ENCODE results near the gene ANGEL1. TPM values are rescaled to one million over a fixed set of nuclear protein-coding genes. Genes with fewer than 3 reads are reported as not detected.

Gene ANGEL1
- total RNA-seq, 1 experiment from 2014 or later = 31.7 TPM

- no peaks in the 10 kb centered on the region for H3K36me3 ChIP-seq (ENCODE audit: low read depth)
- no peaks in the 10 kb centered on the region for H3K9me2 ChIP-seq (ENCODE audit: insufficient read depth)
- H3K4me3 ChIP-seq = no peak overlapping the region
- peaks cover 96% of the 10 kb centered on the region for H3K27me3 ChIP-seq (ENCODE audit: insufficient read depth, low read depth)
- CTCF ChIA-PET = interaction anchor here (0.5 kb wide), 1 partner anchor 395 kb away, joined by 6 read pairs; no protein-coding TSS in a partner anchor
- BruUV-seq (replicated peaks) = no TSS peak
- H3K9me3 ChIP-seq (ENCODE audit: insufficient read depth, low read depth) = 0 out of 2 replicates have a peak, but pooled peaks cover 5% of the 10 kb centered on the region
- no peaks in the 10 kb centered on the region for H3F3A ChIP-seq (ENCODE audit: insufficient read depth, low read depth)
- H3K79me2 ChIP-seq (ENCODE audit: low read depth) = no peaks in the 10 kb centered on the region
- intact Hi-C loops (cut with micrococcal nuclease; ENCODE audit: unreplicated experiment) = no loop called here
- H3K4me2 ChIP-seq = peak overlapping the region; percentile 2; the same call in 1 of the 2 replicates
- no peak for DNase-seq
- H3K4me1 ChIP-seq (replicated peaks; ENCODE audit: insufficient read depth) = no peaks in the 10 kb centered on the region
- no peak overlapping the region for H2AFZ ChIP-seq
- no peak overlapping the region for H3K27ac ChIP-seq
- TF ChIP-seq EZH2 (IDR thresholded peaks at IDR 0.05; ENCODE audit: low read depth) = no peak
- no peak for TF ChIP-seq CTCF (conservative IDR thresholded peaks at IDR 0.05)
- POLR2A ChIA-PET (ENCODE audit: unreplicated experiment) = no interaction called here
- no peaks in the 10 kb centered on the region for H4K20me1 ChIP-seq (ENCODE audit: insufficient read depth)
These were observed 15.1 kb upstream of the ANGEL1 start for GRCh38 chr14:76827696-76828296.

DNA sequence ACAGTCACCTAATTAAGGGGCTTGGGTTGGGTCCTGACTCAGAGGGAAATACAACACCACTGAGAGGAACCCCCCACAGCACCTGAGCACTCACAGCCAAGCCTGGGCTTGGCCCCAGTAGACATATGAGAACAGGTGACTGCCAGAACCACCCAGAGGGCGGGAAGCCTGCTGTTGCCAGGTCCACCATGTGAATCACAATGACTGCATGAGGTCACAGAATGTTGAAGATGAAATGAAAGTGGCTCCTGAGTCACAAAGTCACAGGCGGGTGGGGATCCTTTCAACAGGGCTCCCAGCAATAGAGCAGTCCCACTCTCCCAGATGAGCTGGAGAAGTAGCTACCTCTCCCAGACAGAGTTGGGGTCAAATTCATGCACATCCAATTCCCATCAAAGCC lies 13.4 kb upstream of the ANGEL1 start, which contains the start of gene LRRC74A:
Gene LRRC74A, plus strand, starts transcription at position 287 of the 400 bp plus-strand sequence. CDS start 290 bp downstream, outside the sequence.
- TF ChIP-seq EZH2 (IDR thresholded peaks at IDR 0.05; ENCODE audit: low read depth) (no peak), CTCF (conservative IDR thresholded peaks at IDR 0.05) (no peak)
- Histone ChIP-seq H3K36me3 (ENCODE audit: low read depth) (no peaks in the 10 kb centered on the region), H3K4me3 (no peak within 1 kb of the TSS), H3K9me3 (ENCODE audit: insufficient read depth, low read depth) (no peaks in the 10 kb centered on the region), H2AFZ (no peak within 1 kb of the TSS), H3K4me1 (replicated peaks; ENCODE audit: insufficient read depth) (no peaks in the 10 kb centered on the region), H3K9me2 (ENCODE audit: insufficient read depth) (no peaks in the 10 kb centered on the region), H3F3A (ENCODE audit: insufficient read depth, low read depth) (no peaks in the 10 kb centered on the region), H4K20me1 (ENCODE audit: insufficient read depth) (no peaks in the 10 kb centered on the region), H3K27ac (no peak within 1 kb of the TSS), H3K4me2 (no peak within 1 kb of the TSS), H3K27me3 (ENCODE audit: insufficient read depth, low read depth) (peaks cover 85% of the 10 kb centered on the region), H3K79me2 (ENCODE audit: low read depth) (no peaks in the 10 kb centered on the region)
- no peak for DNase-seq
- POLR2A ChIA-PET (ENCODE audit: unreplicated experiment) = no interaction called here
- intact Hi-C loops (cut with micrococcal nuclease; ENCODE audit: unreplicated experiment) = no loop called here
- BruUV-seq (replicated peaks) = no TSS peak
- CTCF ChIA-PET = interaction anchor here (0.6 kb wide), 1 partner anchor 338 kb away, joined by 3 read pairs; no protein-coding TSS in a partner anchor

GRCh38 chr14:76820700-76821099 lies 8.0 kb upstream of the ANGEL1 start:
- no peak overlapping the region for H3K4me2 ChIP-seq
- H3F3A ChIP-seq (ENCODE audit: insufficient read depth, low read depth) = no peaks in the 10 kb centered on the region
- H3K9me2 ChIP-seq (ENCODE audit: insufficient read depth) = no peaks in the 10 kb centered on the region
- H3K79me2 ChIP-seq (ENCODE audit: low read depth) = no peaks in the 10 kb centered on the region
- ChIA-PET CTCF (no interaction called here), POLR2A (ENCODE audit: unreplicated experiment) (interaction anchor here (0.7 kb wide), 1 partner anchor 886 kb away, joined by 5 read pairs; no protein-coding TSS in a partner anchor)
- H3K27ac ChIP-seq = no peak overlapping the region
- H3K4me3 ChIP-seq = no peak overlapping the region
- no peaks in the 10 kb centered on the region for H3K9me3 ChIP-seq (ENCODE audit: insufficient read depth, low read depth)
- no peaks in the 10 kb centered on the region for H4K20me1 ChIP-seq (ENCODE audit: insufficient read depth)
- H3K36me3 ChIP-seq (ENCODE audit: low read depth) = no peaks in the 10 kb centered on the region
- no TSS peak for BruUV-seq (replicated peaks)
- H3K27me3 ChIP-seq (ENCODE audit: insufficient read depth, low read depth) = peaks cover 84% of the 10 kb centered on the region
- TF ChIP-seq EZH2 (IDR thresholded peaks at IDR 0.05; ENCODE audit: low read depth) (no peak), CTCF (conservative IDR thresholded peaks at IDR 0.05) (no peak)
- intact Hi-C loops (cut with micrococcal nuclease; ENCODE audit: unreplicated experiment) = no loop called here
- DNase-seq = no peak
- H2AFZ ChIP-seq = no peak overlapping the region
- no peaks in the 10 kb centered on the region for H3K4me1 ChIP-seq (replicated peaks; ENCODE audit: insufficient read depth)
